ENCODE data around the gene CABP4. TPM values are rescaled to one million over a fixed set of nuclear protein-coding genes. Genes with fewer than 3 reads are reported as not detected.
A peak's percentile ranks its signal among the peaks of the same experiment; 100 is the strongest.

Gene CABP4
- total RNA-seq, 4 donors from 2014 or later: 0.67 to 1.9 TPM; not detected in 2

DNA sequence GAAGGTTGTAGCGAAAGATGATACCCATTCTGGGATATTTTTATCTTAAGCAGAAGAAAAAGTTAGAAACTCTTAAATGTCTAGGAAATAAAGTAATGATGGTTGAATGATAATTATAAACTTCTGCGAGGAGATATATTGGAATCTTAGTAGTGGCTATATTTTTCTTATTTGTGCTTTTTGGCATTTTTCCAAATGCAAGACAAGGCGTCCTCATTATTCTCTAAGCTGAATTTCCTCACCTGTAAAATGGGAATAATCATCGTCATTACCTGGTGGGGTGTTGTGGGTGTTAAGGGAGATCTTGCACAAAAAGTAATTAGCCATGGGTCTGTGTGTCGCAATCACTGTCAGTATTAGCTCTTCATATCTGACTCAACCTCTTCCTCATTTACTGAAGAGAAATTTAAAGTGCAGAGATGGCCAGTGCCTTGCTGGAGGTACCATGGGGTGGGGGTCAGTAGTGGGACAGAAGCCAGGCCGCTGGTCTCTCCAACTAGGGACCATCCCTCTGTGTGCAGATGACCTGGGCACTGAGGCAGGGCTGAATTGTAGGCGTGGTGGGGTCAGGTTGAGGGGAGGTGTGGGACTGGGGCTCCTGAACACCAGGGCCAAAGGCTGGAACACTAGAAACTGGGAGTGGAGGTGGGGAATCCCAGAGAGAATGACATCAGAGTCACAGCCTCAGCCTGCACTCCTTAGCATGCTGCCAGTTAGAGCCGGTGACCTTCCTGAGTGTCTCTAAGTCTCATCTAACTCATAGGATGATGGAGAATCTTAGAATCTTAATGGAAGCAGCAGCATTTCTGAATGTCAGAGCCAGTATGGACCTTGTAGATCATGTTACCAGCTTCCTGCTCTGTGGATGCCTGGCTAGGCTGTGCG is 45.9 kb downstream of the CABP4 start:
- Histone ChIP-seq H3K9me3 (no peaks in the 10 kb centered on the region), H3K4me1 (peaks cover 0 to 16% of the 10 kb centered on the region in 2 donors), H3K27ac (no peak overlapping the region), H3K36me3 (no peaks in the 10 kb centered on the region), H3K4me3 (no peak overlapping the region), H3K27me3 (no peaks in the 10 kb centered on the region)
- no peak for TF ChIP-seq POLR2A (IDR thresholded peaks at IDR 0.05)
- TF ChIP-seq CTCF (IDR thresholded peaks at IDR 0.05): no peak
- intact Hi-C loops (cut with DNase I; ENCODE audit: low total_unique reads): no loop called here
- no peak for DNase-seq

GRCh38 chr11:67501854-67502253 is 46.7 kb downstream of the CABP4 start:
- TF ChIP-seq CTCF (IDR thresholded peaks at IDR 0.05) (no peak), POLR2A (IDR thresholded peaks at IDR 0.05) (no peak)
- no peak overlapping the region for H3K27ac ChIP-seq
- H3K4me3 ChIP-seq: no peak overlapping the region
- H3K36me3 ChIP-seq: no peaks in the 10 kb centered on the region
- DNase-seq: no peak
- H3K9me3 ChIP-seq: no peaks in the 10 kb centered on the region
- H3K27me3 ChIP-seq: no peaks in the 10 kb centered on the region
- H3K4me1 ChIP-seq: peaks cover 0 to 18% of the 10 kb centered on the region in 2 donors
- intact Hi-C loops (cut with DNase I; ENCODE audit: low total_unique reads): no loop called here

GRCh38 chr11:67502328-67502979 is 47.3 kb downstream of the CABP4 start:
- Histone ChIP-seq H3K36me3 (no peaks in the 10 kb centered on the region), H3K4me3 (no peak overlapping the region), H3K9me3 (no peaks in the 10 kb centered on the region), H3K27me3 (no peaks in the 10 kb centered on the region), H3K27ac (no peak overlapping the region), H3K4me1 (peaks cover 0 to 18% of the 10 kb centered on the region in 2 donors)
- intact Hi-C loops (cut with DNase I; ENCODE audit: low total_unique reads): no loop called here
- DNase-seq: no peak
- TF ChIP-seq CTCF (IDR thresholded peaks at IDR 0.05) (no peak), POLR2A (IDR thresholded peaks at IDR 0.05) (no peak)

- Histone ChIP-seq H3K27ac (no peak overlapping the region), H3K27me3 (no peaks in the 10 kb centered on the region), H3K4me1 (peaks cover 0 to 18% of the 10 kb centered on the region in 2 donors), H3K36me3 (no peaks in the 10 kb centered on the region), H3K9me3 (no peaks in the 10 kb centered on the region), H3K4me3 (peak overlapping the region; percentile 35 to 51)
- TF ChIP-seq POLR2A (IDR thresholded peaks at IDR 0.05): no peak
- TF ChIP-seq CTCF (IDR thresholded peaks at IDR 0.05): no peak
- DNase-seq: no peak
- intact Hi-C loops (cut with DNase I; ENCODE audit: low total_unique reads): no loop called here
These were observed 48.2 kb downstream of the CABP4 start for GRCh38 chr11:67503119-67504004.

All from uterus (tissue), 4 donors.